ENCODE results near the gene STAC3.

Gene STAC3

DNA sequence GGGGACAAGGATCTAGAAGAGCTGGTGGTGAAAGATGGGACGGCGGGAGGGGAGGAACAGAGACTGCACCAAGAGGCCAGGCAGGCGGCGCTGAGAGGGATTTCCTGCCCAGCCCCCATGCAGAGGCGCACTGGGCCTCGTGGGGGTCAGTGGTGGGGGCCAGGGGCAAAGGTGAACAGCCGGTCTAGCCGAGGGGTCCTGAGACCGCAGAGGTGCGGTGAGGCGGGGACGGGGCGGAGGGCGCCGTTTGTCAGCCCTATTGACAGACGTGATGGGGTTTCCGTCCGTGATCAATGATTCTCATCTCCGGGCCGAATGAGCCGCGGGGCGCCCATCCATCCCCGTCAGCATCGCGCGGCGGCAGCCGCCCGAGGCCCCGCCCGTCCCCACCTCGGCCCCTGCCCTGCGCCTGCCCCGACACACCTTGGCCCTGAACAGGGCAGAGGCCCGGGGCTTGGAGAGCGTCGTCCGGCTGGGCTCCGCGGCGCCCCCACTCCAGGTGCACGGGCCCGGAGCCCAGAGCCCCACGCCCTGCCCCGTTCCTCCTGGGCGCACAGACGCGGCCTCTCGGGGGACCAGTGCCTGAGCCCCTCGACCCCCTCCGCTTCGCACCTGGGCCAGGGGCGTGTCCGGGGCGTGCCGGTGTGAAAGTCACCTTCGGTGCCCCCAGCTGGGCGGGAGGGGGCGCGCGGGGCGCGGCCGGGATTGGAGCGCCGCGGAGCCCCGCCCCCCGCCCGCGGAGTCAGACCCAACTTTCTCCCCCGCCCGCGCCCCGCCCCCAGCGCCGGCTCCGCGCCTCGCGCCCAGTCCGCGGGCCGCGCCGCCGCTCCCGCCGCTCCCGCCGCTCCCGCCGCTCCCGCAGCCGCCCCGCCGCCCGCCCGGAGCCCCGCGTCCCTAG is 34.7 kb downstream of the STAC3 start, which contains the start of gene NXPH4:
TSS of gene NXPH4 (plus strand) at position 781 of the 898 bp plus-strand sequence. CDS start 176 bp downstream, outside the sequence.
- DNase-seq (ENCODE audit: low read depth), result peak; percentile 39
- TF ChIP-seq, protein P1, sequence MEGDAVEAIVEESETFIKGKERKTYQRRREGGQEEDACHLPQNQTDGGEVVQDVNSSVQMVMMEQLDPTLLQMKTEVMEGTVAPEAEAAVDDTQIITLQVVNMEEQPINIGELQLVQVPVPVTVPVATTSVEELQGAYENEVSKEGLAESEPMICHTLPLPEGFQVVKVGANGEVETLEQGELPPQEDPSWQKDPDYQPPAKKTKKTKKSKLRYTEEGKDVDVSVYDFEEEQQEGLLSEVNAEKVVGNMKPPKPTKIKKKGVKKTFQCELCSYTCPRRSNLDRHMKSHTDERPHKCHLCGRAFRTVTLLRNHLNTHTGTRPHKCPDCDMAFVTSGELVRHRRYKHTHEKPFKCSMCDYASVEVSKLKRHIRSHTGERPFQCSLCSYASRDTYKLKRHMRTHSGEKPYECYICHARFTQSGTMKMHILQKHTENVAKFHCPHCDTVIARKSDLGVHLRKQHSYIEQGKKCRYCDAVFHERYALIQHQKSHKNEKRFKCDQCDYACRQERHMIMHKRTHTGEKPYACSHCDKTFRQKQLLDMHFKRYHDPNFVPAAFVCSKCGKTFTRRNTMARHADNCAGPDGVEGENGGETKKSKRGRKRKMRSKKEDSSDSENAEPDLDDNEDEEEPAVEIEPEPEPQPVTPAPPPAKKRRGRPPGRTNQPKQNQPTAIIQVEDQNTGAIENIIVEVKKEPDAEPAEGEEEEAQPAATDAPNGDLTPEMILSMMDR (IDR thresholded peaks at IDR 0.05; ENCODE audit: insufficient read depth, low read depth, low read length, missing control alignments), result no peak
- peak within 1 kb of the TSS; percentile 43 for H3K4me3 ChIP-seq (ENCODE audit: low read length)

DNA sequence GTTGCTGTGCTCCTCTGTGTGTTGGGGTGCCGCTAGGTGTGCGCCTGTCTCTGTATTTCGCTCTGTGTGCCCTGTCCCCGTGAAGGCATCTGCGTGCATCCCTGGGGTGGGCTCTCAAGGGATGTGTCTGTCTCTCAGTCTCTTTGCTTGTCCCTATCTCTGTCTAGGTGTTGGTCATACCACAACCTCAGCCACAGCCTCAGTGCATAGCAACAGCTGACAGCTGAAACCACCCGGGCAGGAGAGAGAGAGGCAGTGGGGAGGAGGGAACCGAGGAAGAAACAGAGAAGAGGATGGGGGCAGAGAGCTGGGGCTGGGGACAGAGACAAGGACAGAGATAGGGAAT is 35.3 kb downstream of the STAC3 start:
- DNase-seq (ENCODE audit: low read depth), result peak; percentile 53
- TF ChIP-seq, protein P1 (IDR thresholded peaks at IDR 0.05; ENCODE audit: insufficient read depth, low read depth, low read length, missing control alignments), result no peak
- no peak overlapping the region for H3K4me3 ChIP-seq (ENCODE audit: low read length)

DNA sequence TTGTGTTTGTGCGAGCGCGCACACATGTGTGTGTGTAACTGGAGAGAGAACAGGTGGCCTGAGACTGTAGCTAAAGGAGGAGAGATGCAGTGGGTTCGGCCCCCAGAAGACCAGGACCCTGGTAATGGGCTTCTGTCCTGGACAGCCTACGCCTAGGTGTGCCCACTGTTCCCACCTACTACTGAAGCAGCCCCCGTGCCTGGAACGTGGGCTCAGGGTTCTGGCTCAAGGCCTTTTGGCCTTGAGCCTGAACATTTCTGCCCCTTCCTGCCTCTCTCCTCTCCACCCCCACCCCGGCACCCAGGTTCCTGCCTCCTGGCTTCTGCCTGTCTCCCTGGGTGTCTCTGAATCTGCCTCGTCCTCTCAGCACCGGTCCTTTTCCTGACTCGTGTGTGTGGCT is 35.9 kb downstream of the STAC3 start:
- DNase-seq (ENCODE audit: low read depth), result no peak
- TF ChIP-seq, protein P1 (IDR thresholded peaks at IDR 0.05; ENCODE audit: insufficient read depth, low read depth, low read length, missing control alignments), result no peak

DNA sequence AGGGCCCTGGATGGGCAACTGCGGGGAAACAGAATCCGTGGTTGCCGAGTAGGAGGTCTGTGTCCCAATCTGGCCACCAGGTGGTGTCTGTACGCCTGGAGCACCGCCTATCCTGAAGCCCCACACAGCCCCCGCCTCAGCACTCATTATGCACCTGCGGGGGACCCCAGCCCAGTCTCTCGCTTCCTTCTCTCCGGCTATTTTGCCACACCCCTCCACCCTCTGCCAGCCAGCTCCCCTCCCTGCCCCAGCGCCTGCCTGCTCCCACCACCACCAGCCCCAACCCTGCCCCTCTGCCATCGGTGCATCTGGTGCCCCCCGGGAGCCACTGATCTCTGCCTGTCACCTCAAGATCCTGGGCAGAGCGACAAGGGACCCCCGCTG is 36.6 kb downstream of the STAC3 start:
- TF ChIP-seq, protein P1 (IDR thresholded peaks at IDR 0.05; ENCODE audit: insufficient read depth, low read depth, low read length, missing control alignments), result peak; percentile 82
- peak; percentile 64 for DNase-seq (ENCODE audit: low read depth)
- H3K4me3 ChIP-seq (ENCODE audit: low read length), result no peak overlapping the region

More for the DNA sequence above, 35.9 kb downstream of the STAC3 start:
- H3K4me3 ChIP-seq (ENCODE audit: low read length), result no peak overlapping the region

DNA sequence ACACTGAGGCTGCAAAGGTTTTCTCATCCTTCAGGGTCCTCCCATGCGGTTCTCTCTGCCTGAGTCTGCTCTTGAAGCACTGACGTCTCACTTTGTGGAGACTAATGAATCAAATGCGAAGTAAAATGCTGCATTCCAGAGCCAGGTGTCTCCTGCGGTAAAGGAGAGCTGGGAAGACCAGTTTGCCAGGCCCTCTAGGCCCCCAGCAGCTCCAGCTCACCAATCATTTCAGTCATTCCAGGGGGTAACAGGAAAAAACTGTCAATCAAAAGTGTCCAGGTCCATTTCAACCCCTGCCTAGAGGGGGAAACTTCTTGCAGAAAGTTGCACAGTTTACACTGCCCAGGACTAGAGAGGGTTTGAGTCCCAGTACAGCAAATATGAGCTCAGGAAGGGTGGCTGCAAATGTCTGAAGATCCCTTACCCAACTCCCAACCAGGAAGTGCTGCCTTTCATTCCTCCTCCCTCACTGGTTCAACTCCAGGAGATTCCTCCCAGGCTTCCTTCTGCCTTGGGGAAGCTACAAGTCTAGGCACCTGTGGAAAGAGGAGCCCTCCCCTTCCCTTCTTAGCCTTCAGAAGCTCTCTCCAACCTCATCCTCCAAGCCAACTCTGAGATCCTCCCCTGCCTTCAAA is 37.1 kb downstream of the STAC3 start:
- DNase-seq (ENCODE audit: low read depth), result peak; percentile 59
- TF ChIP-seq, protein P1 (IDR thresholded peaks at IDR 0.05; ENCODE audit: insufficient read depth, low read depth, low read length, missing control alignments), result no peak
- H3K4me3 ChIP-seq (ENCODE audit: low read length), result no peak overlapping the region

DNA sequence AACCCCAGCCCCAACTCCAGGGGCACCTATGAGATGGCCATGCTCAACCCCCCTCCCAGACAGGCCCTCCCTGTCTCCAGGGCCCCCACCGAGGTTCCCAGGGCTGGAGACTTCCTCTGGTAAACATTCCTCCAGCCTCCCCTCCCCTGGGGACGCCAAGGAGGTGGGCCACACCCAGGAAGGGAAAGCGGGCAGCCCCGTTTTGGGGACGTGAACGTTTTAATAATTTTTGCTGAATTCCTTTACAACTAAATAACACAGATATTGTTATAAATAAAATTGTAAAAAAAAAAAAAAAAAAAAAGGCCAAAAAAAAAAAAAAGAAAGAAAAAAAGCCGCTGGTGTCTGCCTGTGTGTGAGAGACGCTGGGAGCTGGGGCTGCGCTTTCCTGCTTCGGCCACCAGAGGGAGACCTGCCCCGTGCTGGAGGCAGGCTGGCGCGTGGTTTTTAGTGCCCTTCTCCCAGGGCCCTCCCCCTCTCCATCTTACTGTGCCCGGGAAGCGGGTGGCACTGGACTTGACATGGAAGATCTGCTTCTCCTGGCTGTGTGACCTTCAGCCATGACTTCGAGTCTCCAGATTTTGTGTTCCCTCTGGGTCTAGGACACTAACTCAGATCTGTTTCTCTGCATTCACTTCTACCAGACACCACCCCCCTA is 37.8 kb downstream of the STAC3 start:
- no peak overlapping the region for H3K4me3 ChIP-seq (ENCODE audit: low read length)
- DNase-seq (ENCODE audit: low read depth), result peak; percentile 85
- TF ChIP-seq, protein P1 (IDR thresholded peaks at IDR 0.05; ENCODE audit: insufficient read depth, low read depth, low read length, missing control alignments), result peak; percentile 95
